A673 (cell line): Measurements from ENCODE around the gene GBA3.

Experiments
- CTCF ChIP-seq: fragments of 300-800, 200-600 bp; sonication (generic); conservative IDR thresholded peaks from 2 replicates; pipeline ENCODE4 v1.5.1; 2017; ENCODE audit warnings: low read depth, mild to moderate bottlenecking, antibody characterized with exemption, low read length, moderate library complexity, mixed read lengths
- EZH2 ChIP-seq: fragments of 200-600 bp; sonication (generic); IDR thresholded peaks from 2 replicates; pipeline ENCODE4 v1.6.1; 2017; ENCODE audit warnings: borderline replicate concordance, low read depth, mild to moderate bottlenecking, mixed read lengths, antibody characterized with exemption, low read length; ENCODE audit not compliant: poor library complexity, severe bottlenecking

DNA sequence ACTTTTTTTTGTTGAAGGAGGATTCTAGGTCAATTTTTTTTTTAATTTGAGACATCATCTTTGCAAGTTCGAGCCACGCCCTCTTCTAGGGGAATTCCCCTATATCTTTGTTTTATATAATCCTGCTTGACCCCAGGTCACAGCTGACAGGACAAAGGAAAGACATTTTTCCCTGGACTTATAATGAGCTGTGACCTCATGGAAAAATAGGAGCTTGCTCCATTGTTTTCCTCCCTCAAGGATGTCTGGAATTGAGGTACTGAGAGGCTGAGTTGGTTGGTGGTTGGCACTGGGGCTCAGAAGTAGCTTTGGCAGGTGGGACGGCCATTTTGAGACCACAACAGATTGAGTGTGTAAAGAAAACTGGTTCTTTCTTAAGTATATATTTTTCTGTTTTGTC is 49.0 kb downstream of the GBA3 start:
- TF ChIP-seq CTCF (no peak), EZH2 (no peak)
